ENCODE measurements around the gene ACTRT2.

ACTRT2 gene

GRCh38 chr1:3018576-3018975, 2.7 kb upstream of the ACTRT2 start:
- DNase-seq: no peak

- DNase-seq: no peak
These were observed 2.2 kb upstream of the ACTRT2 start for GRCh38 chr1:3019007-3019515.

DNA sequence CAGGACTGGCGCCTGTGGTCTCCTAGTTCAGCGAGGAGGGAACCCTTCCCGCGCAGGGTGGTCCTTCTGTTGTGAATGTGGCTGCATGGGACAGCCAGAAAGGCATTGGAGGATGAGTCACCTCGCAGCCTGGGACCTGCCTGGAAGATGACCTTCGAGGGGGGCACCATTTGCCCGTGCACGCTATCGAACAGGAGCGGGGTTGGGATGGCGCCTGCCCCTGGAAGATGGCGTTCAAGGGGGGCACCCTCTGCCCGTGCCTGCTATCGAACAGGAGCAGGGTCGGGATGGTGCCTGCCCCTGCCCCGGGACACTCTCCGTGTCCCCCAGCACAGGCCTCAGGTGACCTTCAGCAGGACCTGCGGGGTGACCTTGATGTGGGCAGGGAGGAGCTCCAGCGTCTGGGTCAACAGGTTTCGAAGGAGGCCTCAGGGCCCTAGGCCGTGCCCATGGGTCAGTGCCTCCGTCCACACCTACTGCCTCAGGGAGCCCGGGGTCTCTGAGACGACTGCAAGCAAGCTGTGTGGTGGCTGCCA, 1.7 kb upstream of the ACTRT2 start:
- no peak for DNase-seq

DNA sequence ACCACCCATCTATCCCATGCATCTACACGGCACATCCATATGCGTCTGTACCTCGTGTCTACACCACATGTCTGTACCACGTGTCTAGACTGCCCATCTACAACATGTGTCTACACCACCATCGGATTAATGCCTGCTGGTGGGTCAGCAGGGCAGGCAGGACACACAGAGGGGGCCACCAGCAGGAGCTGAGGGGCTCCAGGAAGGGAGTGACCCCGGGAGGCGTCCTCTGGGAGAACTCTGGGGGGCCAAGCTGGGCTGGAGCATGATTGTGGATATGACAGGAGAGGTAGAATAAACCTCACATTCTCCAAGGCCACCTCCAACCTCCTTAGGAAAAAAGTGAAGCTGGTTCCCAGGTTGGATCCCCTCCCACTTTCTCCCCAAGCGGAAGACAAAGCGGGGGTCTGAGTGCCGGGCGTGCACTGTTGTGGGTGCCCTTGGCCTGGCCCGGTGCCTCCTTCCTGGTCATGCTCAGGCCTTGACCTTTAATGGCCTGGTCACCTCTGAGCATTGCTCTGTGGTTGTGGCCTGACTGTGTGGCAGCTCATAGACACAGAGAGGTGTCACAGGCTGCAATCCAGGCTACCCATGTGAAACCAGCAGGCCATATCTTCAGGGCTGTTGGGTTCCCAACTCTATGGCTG, 881 bp upstream of the ACTRT2 start:
- DNase-seq: no peak

DNA sequence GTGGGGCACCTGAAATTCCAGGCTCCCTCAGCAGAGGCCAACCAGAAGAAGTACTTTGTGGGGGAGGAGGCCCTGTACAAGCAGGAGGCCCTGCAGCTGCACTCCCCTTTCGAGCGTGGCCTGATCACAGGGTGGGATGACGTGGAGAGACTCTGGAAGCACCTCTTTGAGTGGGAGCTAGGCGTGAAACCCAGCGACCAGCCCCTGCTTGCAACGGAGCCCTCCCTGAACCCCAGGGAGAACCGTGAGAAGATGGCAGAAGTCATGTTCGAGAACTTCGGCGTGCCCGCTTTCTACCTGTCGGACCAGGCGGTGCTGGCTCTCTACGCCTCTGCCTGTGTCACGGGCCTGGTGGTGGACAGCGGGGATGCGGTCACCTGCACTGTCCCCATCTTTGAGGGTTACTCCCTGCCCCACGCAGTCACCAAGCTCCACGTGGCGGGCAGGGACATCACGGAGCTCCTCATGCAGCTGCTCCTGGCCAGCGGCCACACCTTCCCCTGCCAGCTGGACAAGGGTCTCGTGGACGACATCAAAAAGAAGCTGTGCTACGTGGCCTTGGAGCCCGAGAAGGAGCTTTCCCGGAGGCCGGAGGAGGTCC, 634 bp downstream of the ACTRT2 start:
- DNase-seq: no peak

DNA sequence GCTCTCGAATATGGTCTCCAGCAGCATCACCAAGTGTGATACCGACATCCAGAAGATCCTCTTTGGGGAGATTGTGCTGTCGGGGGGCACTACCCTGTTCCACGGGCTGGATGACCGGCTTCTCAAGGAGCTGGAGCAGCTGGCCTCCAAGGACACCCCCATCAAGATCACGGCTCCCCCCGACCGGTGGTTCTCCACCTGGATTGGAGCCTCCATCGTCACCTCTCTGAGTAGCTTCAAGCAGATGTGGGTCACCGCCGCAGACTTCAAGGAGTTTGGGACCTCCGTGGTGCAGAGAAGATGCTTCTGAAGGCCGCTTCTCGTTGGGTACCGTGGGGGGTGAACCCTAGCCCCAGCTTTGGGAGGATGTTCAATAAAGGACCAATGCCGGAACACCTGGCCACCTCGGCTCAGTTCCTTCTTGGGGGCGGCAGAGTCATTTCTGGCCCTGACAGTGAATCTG, 1.3 kb downstream of the ACTRT2 start:
- DNase-seq: no peak

DNA sequence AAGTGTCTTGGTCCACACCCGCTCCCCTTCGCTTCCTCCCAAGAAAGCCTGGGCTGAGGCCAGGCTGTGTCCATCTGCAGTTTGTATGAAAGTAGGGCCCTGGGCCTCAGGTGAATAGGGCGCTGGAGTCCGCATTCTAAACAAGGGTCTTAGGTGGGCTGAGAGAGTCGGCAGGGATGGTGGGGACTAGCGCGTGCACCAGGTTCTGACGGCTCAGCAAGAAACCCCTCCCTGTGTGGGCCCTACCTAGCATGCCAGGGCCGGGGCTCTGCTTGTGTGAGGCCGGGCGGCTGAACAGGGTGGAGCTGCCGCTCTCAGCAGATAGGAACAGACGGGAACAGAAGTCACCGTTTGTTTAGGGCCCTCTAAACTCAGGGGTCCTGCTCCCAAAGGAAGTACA, 1.7 kb downstream of the ACTRT2 start:
- DNase-seq: no peak

DNA sequence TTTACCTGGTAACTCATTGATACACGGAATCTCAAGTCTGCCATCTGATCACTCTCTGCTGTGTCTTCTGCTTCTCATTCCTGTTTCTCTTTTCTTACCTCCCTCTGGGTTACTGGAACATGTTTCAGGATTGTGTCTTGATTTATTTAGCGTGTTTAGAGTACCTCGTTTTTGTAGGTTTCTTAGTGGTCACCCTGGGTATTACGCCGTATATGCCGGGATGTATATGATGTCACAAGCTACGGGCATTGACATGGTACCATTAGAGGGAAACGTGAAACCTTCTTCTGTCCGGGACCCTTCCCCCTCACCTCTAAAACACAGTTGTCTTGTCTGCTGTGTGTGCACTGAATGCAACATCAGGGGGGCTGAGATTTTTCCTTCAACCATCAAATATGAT, 2.8 kb downstream of the ACTRT2 start:
- DNase-seq: no peak

- no peak for DNase-seq
These were observed 3.3 kb downstream of the ACTRT2 start for GRCh38 chr1:3024588-3024987.

DNA sequence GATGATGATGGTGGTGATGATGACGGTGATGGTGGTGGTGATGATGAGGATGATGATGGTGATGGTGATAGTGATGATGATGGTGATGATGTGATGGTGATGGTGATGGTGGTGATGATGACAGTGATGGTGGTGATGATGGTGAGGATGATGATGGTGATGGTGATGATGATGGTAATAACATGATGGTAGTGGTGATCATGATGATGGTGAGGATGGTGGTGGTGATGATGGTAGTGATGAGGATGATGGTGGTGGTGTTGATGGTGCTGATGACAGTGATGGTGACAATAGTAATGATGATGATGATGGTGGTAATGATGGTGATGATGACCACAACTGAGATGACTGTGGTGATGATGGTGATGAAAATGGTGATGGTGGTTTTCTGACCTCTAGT, 4.9 kb downstream of the ACTRT2 start:
- DNase-seq: no peak

DNA sequence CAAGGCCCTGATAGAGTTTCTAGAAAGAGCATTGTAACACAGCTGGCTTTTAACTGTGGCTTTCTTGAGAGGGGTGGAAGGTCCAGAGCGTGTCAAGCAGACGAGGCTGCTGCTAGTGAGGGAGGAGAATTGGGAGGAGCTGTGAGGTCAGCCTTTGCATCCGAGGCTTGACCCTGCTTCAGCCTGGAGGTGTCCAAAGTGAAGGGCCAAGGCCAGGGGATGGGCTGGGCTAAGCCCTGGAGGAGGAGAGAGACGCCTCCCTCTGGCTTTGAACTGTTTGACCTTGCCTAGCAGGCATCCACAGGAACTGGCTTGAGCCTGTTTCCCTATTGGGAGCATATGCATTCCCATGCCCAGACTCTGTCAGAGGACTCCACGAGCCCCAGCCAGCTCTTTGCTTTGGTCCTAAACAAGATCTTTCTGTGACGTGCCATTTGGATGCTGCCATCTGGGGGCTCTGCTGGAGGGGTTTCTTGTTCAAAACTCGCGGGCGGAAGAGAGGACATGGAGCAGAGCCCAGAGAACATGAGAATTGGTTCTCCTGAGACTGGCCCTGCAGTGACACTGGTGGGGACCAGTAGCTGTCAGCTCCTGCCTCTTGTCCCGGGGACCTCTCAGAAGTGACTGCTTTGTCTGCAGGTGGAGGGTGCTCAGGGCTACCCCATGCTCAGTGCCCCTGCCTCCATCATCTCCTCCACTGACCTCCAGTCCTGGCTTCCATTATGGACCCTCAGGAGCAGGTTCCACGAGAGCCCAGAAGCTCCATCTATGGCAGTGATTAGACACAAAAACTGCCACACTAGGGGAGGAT, 5.5 kb downstream of the ACTRT2 start:
- DNase-seq: no peak

- DNase-seq: no peak
These were observed 6.5 kb downstream of the ACTRT2 start for GRCh38 chr1:3027611-3028371.

DNA sequence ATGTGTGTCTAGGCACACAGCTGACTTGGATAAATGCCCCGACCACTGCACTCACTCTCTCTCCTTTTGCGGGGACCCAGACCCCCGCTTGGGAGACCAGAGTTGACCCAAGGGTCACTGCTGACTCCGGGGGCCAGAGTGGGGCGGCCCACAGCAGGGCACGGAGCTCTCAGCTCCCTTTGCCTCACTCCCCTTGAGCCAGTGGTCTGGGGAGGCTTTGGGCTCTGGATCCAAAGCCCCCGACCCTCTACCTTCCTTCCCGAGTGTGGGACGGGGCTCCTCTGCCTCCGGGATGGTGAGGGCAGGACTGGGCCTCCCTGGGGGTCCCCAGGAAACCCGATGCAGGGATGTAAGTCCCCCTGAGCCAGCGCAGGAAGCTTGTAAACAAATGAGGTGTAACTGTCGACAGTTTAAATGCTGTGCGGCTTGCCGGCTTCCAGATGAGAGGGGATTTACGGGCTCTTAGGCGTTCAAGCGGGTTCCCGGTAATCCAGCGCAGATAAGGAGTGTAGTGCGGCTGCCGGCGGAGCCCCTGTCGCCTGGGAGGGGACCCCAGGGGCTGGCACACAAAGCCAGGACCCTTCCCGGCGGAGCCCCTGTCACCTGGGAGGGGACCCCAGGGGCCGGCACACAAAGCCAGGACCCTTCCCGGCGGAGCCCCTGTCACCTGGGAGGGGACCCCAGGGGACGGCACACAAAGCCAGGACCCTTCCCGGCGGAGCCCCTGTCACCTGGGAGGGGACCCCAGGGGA, 7.4 kb downstream of the ACTRT2 start:
- DNase-seq: no peak

DNA sequence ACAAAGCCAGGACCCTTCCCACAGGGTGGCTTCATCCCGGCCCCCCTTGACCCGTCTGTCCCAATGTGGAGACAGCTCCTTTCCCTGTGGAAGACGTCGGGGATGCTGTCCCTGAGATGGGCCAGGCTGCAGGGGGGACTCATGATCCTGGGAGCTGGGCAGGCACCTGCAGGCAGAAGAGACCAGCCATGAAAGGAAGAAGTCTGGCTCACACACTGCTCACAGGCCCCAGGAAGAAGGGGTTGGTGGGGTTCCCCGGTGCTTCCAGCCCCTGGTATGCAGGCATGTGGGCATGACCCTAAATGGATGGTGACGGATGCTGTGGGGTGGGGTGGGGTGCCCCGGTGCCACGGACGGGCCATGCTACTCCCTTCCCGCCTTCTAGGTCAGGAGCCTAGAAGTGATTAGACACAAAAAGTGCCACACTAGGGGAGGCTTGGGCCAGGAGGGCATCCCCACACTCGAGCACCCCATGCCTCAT, 8.3 kb downstream of the ACTRT2 start:
- no peak for DNase-seq

- DNase-seq: no peak
These were observed 8.9 kb downstream of the ACTRT2 start for GRCh38 chr1:3029991-3030662.

- DNase-seq: no peak
These were observed 9.6 kb downstream of the ACTRT2 start for GRCh38 chr1:3030663-3031381.

DNA sequence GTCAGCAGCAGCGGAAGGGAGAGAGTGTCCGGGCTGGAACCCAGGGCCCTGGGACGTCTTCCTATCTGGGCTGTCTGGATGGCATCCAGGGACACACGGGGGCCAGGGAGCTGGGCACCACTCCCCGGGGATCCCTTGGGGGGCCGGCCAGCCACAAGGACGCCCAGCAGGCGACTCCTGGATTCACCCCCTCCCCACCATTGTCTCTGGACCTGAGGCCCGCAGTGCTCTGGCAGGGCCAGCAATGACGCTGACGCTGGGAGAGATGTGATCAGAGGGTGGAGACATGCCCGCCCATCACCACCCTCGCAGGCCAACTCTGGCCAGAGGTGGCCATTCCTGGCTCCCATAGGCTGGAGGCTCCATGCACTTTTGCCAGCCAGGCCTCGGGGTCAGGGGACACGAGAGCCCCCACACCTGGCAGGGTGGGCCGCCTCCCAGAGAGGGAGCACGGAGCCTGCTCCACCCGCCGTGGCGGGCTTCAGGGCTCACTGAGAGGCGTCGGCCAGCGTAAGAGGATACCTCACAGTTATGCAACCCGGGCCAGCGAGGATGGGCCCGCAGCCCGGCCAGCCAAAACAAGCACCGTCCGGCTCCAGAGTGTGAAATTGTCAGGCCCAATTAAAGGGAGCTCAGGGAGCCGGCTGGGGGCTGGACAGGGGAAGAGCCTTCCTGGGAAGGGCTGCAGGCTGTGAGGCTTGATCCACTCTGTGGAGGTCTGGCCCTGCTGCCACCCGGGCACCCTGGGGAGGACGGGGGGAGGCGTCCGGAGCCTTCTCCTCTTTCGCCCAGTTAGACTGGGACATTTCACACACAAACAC, 10.3 kb downstream of the ACTRT2 start:
- DNase-seq: no peak

GRCh38 chr1:3032371-3033039, 11.2 kb downstream of the ACTRT2 start:
- DNase-seq: no peak
